Measurements from ENCODE around the gene CD63.

DNA sequence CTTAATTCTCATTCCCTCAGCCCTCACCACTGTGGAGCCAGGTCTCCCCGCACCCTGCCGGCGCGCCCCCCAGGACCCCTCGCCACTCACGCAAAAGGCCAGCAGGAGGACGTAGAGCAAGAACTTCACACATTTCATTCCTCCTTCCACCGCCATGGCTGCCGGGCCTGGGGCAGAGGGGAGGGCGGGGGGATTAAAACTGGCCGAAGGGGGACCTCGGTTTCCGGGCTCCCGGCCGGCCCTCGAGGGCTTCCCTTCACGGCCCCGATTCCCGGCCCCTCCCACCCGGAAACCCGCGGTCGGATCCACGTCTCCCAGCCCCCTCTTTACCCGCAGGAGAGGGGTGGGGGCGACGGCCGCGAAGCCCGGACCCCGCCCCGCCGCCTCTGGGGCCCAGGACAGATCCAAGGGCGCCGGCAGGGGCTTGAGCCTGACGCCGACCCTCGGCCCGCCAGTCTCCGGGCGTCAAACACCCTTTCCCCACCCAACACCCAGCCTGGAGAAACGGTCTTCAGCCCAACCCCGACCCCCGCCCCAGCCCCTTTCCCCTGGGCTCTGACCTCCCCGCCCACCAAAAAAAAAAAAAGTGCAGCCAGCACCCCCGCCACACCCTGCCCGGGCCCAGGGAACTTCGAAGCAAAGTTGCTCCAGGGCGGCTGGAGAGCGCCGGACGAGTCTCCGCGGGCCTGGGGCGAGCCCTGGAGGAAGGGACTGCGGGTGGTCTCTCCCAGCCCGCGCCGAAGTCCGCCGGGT, 447 bp downstream of the CD63 start:
- TF ChIP-seq, protein P1, sequence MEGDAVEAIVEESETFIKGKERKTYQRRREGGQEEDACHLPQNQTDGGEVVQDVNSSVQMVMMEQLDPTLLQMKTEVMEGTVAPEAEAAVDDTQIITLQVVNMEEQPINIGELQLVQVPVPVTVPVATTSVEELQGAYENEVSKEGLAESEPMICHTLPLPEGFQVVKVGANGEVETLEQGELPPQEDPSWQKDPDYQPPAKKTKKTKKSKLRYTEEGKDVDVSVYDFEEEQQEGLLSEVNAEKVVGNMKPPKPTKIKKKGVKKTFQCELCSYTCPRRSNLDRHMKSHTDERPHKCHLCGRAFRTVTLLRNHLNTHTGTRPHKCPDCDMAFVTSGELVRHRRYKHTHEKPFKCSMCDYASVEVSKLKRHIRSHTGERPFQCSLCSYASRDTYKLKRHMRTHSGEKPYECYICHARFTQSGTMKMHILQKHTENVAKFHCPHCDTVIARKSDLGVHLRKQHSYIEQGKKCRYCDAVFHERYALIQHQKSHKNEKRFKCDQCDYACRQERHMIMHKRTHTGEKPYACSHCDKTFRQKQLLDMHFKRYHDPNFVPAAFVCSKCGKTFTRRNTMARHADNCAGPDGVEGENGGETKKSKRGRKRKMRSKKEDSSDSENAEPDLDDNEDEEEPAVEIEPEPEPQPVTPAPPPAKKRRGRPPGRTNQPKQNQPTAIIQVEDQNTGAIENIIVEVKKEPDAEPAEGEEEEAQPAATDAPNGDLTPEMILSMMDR (IDR thresholded peaks at IDR 0.05; ENCODE audit: insufficient read depth, low read length, poor library complexity, severe bottlenecking), result no peak
- no peak for TF ChIP-seq EZH2phosphoT487 (conservative IDR thresholded peaks at IDR 0.05; ENCODE audit: low read length)

Measured in SU-DHL-6 (cell line).